ENCODE data around the gene MS4A8. TPM values are rescaled to one million over a fixed set of nuclear protein-coding genes. Genes with fewer than 3 reads are reported as not detected.
A peak's percentile ranks its signal among the peaks of the same experiment; 100 is the strongest.

The MS4A8 gene
- total and polyA plus RNA-seq, 2 of the 13 experiments (the other 11 are each of a cell fraction or from before 2014, with no cell fraction given), result not detected

- TF ChIP-seq, protein P1, sequence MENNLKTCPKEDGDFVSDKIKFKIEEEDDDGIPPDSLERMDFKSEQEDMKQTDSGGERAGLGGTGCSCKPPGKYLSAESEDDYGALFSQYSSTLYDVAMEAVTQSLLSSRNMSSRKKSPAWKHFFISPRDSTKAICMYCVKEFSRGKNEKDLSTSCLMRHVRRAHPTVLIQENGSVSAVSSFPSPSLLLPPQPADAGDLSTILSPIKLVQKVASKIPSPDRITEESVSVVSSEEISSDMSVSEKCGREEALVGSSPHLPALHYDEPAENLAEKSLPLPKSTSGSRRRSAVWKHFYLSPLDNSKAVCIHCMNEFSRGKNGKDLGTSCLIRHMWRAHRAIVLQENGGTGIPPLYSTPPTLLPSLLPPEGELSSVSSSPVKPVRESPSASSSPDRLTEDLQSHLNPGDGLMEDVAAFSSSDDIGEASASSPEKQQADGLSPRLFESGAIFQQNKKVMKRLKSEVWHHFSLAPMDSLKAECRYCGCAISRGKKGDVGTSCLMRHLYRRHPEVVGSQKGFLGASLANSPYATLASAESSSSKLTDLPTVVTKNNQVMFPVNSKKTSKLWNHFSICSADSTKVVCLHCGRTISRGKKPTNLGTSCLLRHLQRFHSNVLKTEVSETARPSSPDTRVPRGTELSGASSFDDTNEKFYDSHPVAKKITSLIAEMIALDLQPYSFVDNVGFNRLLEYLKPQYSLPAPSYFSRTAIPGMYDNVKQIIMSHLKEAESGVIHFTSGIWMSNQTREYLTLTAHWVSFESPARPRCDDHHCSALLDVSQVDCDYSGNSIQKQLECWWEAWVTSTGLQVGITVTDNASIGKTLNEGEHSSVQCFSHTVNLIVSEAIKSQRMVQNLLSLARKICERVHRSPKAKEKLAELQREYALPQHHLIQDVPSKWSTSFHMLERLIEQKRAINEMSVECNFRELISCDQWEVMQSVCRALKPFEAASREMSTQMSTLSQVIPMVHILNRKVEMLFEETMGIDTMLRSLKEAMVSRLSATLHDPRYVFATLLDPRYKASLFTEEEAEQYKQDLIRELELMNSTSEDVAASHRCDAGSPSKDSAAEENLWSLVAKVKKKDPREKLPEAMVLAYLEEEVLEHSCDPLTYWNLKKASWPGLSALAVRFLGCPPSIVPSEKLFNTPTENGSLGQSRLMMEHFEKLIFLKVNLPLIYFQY (CRISPR knock-in tag; IDR thresholded peaks at IDR 0.05; ENCODE audit: borderline replicate concordance), result no peak
- TF ChIP-seq ZNF614 (CRISPR knock-in tag; IDR thresholded peaks at IDR 0.05; ENCODE audit: borderline replicate concordance) (no peak), ZNF30 (CRISPR knock-in tag; IDR thresholded peaks at IDR 0.05) (no peak), ZNF20 (CRISPR knock-in tag; IDR thresholded peaks at IDR 0.05) (no peak), MATR3 (CRISPR knock-in tag; IDR thresholded peaks at IDR 0.05) (no peak)
Measured at GRCh38 chr11:60754887-60755286, 55.5 kb downstream of the MS4A8 start (continued).

GRCh38 chr11:60756307-60757032, 57.1 kb downstream of the MS4A8 start, which contains the start of gene MS4A15:
Gene MS4A15 (plus strand): TSS chr11:60756867. CDS start chr11:60763734, 6,867 bp downstream.
- Histone ChIP-seq H3K9ac (ENCODE audit: insufficient read depth, low read depth, low read length) (no peak within 1 kb of the TSS), H3K4me1 (ENCODE audit: insufficient read depth, low read length) (peaks cover 4% of the 10 kb centered on the region; the same call in 1 of the 2 replicates), H3K27ac (ENCODE audit: extremely low read length, insufficient read depth, low read length) (no peak within 1 kb of the TSS), H2AFZ (ENCODE audit: low read length) (no peak within 1 kb of the TSS), H3K4me2 (ENCODE audit: low read depth, low read length) (no peak within 1 kb of the TSS), H4K20me1 (ENCODE audit: insufficient read depth, low read length) (no peaks in the 10 kb centered on the region), H3K9me3 (ENCODE audit: low read length) (no peaks in the 10 kb centered on the region), H3K4me3 (replicated peaks in 1 of 3; ENCODE audit: insufficient read depth in 1 of 3, low read depth in 2 of 3, low read length in 3 of 3) (no peak within 1 kb of the TSS), H3K27me3 (ENCODE audit: control insufficient read depth in 1 of 2, insufficient read depth in 2 of 2, low read length in 2 of 2) (peaks cover 1 to 22% of the 10 kb centered on the region in 2 experiments; a peak in 2 of 5 replicates), H3K79me2 (ENCODE audit: insufficient read depth, low read length) (no peaks in the 10 kb centered on the region), H3K36me3 (replicated peaks in 1 of 2; ENCODE audit: control insufficient read depth in 1 of 2, insufficient read depth in 2 of 2, low read length in 2 of 2) (no peaks in the 10 kb centered on the region)
- ChIA-PET POLR2A (no interaction called here), CTCF (ENCODE audit: low intra/inter-chr PET ratio, low total read pairs) (interaction anchor here (0.9 kb wide), 2 partner anchors 55 to 491 kb away, joined by 3 read pairs; no protein-coding TSS in a partner anchor)
- WGBS (ENCODE audit: low lambda C conversion rate), result 28% methylated on average over 10 of the region's 14 CpGs
- DNase-seq (ENCODE audit: low spot score), result peak; percentile 36
- in situ Hi-C loops (cut with HindIII; ENCODE audit: extremely low pct_ligation_motif_present, low pct_unique_long_range_greater_than_20kb), result no loop called here
- peak; percentile 59 for FAIRE-seq
- BruUV-seq (replicated peaks), result no TSS peak
- intact Hi-C loops (cut with micrococcal nuclease; ENCODE audit: unreplicated experiment), result no loop called here
- peak; percentile 73 for ATAC-seq
- TF ChIP-seq ZNF614 (CRISPR knock-in tag; IDR thresholded peaks at IDR 0.05; ENCODE audit: borderline replicate concordance) (no peak), TSC22D2 (CRISPR knock-in tag; IDR thresholded peaks at IDR 0.05; ENCODE audit: borderline replicate concordance) (no peak), TRIM24 (CRISPR knock-in tag; IDR thresholded peaks at IDR 0.05) (no peak), FLYWCH1 (CRISPR knock-in tag; IDR thresholded peaks at IDR 0.05) (no peak), CTCF (CRISPR knock-in tag; IDR thresholded peaks at IDR 0.05) (peak; percentile 45), ZNF414 (CRISPR knock-in tag; IDR thresholded peaks at IDR 0.05) (no peak), MED13 (CRISPR knock-in tag; IDR thresholded peaks at IDR 0.05) (no peak), CENPBD1 (CRISPR knock-in tag; IDR thresholded peaks at IDR 0.05; ENCODE audit: borderline replicate concordance, low read depth) (no peak), STAG1 (CRISPR knock-in tag; IDR thresholded peaks at IDR 0.05) (0 out of 2 replicates have a peak, but pooled peaks have one; percentile 14)
- TF ChIP-seq, protein P2, sequence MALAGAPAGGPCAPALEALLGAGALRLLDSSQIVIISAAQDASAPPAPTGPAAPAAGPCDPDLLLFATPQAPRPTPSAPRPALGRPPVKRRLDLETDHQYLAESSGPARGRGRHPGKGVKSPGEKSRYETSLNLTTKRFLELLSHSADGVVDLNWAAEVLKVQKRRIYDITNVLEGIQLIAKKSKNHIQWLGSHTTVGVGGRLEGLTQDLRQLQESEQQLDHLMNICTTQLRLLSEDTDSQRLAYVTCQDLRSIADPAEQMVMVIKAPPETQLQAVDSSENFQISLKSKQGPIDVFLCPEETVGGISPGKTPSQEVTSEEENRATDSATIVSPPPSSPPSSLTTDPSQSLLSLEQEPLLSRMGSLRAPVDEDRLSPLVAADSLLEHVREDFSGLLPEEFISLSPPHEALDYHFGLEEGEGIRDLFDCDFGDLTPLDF (CRISPR knock-in tag; IDR thresholded peaks at IDR 0.05), result no peak
